GM15510 (cell line): Measurements from ENCODE around the gene TYSND1.

Source experiments
- POLR2A ChIP-seq: IDR thresholded peaks from 3 replicates; pipeline ENCODE4 v1.6.1; 2011; ENCODE audit warnings: borderline replicate concordance; ENCODE audit not compliant: insufficient read length; ENCODE audit errors: extremely low read depth

The TYSND1 gene

GRCh38 chr10:70106958-70107791, 39.3 kb downstream of the TYSND1 start:
- TF ChIP-seq POLR2A, result no peak

- TF ChIP-seq POLR2A, result no peak
These were observed 44.8 kb downstream of the TYSND1 start for GRCh38 chr10:70101668-70102067.

GRCh38 chr10:70098271-70098670, 48.2 kb downstream of the TYSND1 start:
- TF ChIP-seq POLR2A, result no peak

- no peak for TF ChIP-seq POLR2A
These were observed 49.0 kb downstream of the TYSND1 start for GRCh38 chr10:70097459-70097858.

- no peak for TF ChIP-seq POLR2A
These were observed 49.6 kb downstream of the TYSND1 start for GRCh38 chr10:70096705-70097420.

- no peak for TF ChIP-seq POLR2A
These were observed 50.3 kb downstream of the TYSND1 start for GRCh38 chr10:70096016-70096704.

- TF ChIP-seq POLR2A, result no peak
These were observed 52.2 kb downstream of the TYSND1 start for GRCh38 chr10:70094250-70094649.

- TF ChIP-seq POLR2A, result no peak
These were observed 53.1 kb downstream of the TYSND1 start for GRCh38 chr10:70093335-70093944.

GRCh38 chr10:70092389-70092718, 54.1 kb downstream of the TYSND1 start:
- TF ChIP-seq POLR2A, result no peak

GRCh38 chr10:70090951-70091350, 55.5 kb downstream of the TYSND1 start:
- no peak for TF ChIP-seq POLR2A

- no peak for TF ChIP-seq POLR2A
These were observed 56.5 kb downstream of the TYSND1 start for GRCh38 chr10:70090013-70090412.

GRCh38 chr10:70088308-70088698, 58.2 kb downstream of the TYSND1 start:
- TF ChIP-seq POLR2A, result no peak
